ENCODE measurements around the gene NUMB.

NUMB gene

DNA sequence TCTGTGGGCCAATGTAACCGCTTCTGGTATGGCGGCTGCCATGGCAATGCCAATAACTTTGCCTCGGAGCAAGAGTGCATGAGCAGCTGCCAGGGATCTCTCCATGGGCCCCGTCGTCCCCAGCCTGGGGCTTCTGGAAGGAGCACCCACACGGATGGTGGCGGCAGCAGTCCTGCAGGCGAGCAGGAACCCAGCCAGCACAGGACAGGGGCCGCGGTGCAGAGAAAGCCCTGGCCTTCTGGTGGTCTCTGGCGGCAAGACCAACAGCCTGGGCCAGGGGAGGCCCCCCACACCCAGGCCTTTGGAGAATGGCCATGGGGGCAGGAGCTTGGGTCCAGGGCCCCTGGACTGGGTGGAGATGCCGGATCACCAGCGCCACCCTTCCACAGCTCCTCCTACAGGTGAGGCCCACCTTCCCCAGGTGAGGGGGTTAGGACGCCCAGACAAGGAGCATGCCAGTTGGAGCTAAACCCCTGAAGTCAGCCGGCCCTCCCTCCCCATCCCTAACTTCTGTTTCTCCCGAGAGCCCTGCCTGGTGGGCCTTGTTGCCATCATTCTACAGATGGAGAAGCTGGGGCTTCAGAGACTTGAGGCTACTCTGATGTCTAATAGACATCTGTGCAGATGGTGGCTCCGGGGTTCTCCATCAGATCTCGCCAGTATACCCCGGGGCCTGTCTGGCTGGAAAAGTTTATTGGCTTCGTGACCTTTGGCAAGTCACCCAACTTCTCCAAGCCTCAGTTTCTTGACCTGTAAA is 195.7 kb downstream of the NUMB start:
- DNase-seq (ENCODE audit: low read depth in 1 of 2, low spot score in 1 of 2), result no peak

DNA sequence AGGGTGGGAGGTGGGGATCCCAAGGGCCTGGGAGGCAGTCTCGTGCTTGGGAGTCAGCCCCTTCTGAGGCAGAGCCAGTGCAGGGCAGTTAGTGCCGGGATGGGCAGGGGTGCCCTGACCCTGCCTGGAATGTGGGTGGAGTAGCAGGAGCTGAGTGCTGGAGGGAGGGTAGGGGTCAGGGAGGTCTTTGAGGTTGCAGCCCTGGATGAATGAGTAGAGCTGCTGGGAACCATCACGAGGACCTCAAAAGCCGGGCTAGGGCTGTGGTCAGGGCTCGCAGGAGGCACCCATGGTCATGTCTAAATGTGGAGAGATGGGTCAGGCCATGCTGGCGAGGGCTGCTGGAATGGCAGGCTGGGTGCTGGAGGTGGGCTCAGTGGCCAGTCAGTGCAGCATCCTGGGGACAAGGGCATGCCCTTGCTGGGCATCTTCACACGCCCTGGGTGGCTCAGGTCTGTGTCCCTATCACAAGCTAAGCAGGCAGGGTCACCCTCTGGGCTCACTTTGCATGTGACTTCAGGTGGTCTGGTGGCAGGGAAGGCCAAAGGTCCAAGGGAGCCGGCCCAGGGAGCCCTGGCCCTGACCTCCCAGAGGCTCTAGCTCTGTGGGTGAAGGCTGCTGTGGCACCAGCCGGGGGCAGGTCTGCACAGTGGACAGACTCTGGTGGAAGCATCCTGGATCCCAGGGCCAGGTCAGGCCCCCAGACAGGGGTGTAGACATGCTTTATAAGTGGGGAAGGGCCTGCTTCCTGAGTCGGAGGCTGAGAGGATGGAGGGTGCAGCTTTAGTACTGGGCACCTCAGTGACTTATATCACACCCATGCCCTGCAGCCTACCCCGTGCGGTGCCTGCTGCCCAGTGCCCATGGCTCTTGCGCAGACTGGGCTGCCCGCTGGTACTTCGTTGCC is 196.6 kb downstream of the NUMB start:
- no peak for DNase-seq (ENCODE audit: low read depth in 1 of 2, low spot score in 1 of 2)

DNA sequence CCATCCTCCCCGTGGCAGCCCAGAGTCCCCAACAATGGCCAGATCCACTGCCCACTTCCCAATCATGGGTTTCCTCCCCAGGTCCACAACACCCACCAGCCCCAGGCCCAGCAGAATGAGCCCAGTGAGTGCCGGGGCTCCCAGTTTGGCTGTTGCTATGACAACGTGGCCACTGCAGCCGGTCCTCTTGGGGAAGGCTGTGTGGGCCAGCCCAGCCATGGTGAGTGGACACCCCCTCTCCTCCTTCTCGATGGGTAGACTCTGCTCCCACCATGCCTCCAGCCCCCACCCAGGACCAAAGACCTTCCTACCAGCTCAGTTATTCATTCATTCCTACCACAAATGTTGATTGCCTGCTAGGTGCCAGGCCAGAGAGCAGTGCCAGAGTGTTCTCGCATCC is 197.3 kb downstream of the NUMB start:
- DNase-seq (ENCODE audit: low read depth in 1 of 2, low spot score in 1 of 2), result no peak

DNA sequence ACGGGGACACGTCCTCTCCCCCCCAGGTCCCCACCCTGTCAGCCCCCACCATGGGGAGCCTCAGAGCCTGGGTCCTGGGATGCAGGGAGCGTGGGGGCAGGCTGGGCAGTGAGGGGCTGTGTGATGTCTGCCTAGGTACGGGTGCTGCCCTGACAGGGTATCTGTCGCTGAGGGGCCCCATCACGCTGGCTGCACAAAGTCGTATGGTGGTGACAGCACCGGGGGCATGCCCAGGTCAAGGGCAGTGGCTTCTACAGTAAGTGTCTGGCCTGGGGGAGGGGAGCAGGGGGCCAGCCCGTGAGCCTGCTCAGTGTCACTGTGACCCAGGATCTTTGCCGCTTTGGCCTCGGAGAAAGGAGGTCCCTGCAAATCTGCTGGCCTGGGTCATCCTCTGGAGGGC is 197.8 kb downstream of the NUMB start:
- DNase-seq (ENCODE audit: low read depth in 1 of 2, low spot score in 1 of 2), result no peak

DNA sequence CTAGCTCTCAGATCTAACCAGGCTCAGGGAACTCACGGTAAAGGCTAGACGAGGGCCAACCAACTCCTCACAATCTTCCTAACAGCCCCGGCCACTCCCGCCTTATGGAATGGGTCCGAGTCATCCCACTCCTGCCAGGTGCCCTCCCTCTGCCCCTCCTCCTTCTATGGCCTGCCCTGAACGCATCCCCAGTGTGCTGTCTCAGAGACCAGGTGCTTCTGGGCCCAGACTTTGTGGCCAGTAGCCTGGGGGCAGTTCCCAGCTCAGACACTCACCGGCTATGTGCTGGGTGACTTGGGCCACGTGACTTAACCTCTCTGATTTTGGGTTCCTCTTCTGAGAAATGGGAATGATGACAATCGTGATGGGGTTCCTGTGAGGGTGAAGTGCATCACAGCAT is 198.5 kb downstream of the NUMB start:
- DNase-seq (ENCODE audit: low read depth in 1 of 2, low spot score in 1 of 2), result no peak

DNA sequence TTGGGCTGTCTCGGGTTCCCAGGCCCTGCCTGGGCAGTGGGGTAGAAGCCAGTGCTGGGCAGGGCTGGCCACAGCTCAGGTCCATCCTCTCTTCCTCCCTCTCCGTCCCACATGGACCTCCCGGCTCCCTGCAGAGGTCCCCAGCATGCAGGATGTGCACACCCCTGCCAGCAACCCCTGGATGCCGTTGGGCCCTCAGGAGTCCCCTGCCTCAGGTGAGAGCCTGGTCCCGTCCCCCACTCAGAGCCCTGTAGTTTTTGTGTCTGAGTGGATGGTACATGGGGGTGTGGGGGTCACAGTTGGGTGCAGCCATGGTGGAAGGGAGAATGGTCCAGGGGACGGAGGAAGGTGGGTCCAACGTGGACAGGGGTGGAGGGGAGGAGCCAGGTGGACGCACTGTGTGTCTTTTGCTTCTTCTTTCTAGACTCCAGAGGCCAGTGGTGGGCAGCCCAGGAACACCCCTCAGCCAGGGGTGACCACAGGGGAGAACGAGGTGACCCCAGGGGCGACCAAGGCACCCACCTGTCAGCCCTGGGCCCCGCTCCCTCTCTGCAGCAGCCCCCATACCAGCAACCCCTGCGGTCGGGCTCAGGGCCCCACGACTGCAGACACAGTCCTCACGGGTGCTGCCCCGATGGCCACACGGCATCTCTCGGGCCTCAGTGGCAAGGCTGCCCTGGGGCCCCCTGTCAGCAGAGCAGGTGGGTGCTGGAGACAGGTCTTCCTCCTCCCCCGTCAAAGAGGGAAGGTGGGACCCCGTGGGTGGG is 199.3 kb downstream of the NUMB start:
- no peak for DNase-seq (ENCODE audit: low read depth in 1 of 2, low spot score in 1 of 2)

DNA sequence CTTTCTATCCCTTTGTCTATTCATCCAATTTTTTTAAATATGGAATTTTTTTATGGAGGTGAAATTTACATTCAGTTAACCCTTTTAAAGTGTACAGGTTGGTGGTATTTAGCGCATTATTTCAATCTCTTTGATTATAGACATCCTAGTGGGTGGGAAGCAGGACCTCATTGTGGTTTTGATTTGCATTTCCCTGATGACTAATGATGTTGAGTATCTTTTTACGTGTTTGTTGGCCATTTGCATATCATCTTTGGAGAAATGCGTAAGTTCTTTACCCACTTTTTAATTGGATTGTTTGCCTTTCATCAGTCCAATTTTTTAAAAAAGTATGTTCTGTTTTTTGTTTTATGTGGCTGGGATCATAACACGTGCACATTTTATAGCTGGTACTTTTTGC is 200.3 kb downstream of the NUMB start:
- no peak for DNase-seq (ENCODE audit: low read depth in 1 of 2, low spot score in 1 of 2)

DNA sequence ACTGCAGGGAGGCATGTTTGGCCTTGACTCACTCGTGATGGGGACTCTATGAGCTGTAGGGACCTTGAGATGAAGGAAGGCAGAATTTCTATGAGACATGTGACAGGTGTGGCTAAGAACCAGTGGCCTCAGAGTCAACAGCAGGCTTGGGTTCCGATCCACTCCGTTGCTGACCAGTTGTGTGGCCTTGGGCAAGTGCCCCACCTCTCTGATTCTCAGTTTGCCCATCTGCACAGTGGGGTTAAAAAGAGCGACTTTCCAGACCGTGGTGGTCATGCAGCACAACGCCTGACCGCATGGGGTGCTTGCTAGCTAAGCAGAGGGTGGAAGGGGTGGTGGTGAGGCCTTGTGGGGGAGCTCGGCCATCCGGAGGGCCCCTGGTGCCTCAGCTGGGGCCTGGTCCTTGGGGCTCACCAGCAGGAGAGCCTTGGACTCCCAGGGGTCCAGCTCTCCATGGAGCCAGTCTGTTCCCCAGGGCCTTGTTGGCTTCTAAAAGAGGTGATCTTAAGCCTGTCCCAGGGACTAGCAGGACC is 202.6 kb downstream of the NUMB start:
- DNase-seq (ENCODE audit: low read depth in 1 of 2, low spot score in 1 of 2), result no peak

DNA sequence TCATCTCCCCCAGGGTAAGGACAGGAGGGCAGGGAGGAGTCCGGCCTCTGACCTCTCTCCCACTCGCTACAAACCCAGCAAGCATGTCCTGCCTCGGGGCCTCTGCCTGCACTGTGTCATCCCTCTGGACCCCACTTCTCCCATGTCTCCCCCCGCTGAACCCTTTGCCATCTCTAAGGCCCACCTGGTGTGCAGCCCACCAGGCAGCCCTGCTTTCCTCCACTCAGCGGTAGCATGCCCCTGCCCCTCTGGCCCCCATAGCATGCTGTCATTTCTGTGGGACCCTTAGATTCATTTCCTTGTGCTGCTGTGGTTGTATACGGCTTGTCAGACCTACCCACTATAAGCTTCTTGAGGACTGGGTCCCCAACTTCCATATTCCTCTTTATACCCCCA is 203.3 kb downstream of the NUMB start:
- DNase-seq (ENCODE audit: low read depth in 1 of 2, low spot score in 1 of 2), result no peak

DNA sequence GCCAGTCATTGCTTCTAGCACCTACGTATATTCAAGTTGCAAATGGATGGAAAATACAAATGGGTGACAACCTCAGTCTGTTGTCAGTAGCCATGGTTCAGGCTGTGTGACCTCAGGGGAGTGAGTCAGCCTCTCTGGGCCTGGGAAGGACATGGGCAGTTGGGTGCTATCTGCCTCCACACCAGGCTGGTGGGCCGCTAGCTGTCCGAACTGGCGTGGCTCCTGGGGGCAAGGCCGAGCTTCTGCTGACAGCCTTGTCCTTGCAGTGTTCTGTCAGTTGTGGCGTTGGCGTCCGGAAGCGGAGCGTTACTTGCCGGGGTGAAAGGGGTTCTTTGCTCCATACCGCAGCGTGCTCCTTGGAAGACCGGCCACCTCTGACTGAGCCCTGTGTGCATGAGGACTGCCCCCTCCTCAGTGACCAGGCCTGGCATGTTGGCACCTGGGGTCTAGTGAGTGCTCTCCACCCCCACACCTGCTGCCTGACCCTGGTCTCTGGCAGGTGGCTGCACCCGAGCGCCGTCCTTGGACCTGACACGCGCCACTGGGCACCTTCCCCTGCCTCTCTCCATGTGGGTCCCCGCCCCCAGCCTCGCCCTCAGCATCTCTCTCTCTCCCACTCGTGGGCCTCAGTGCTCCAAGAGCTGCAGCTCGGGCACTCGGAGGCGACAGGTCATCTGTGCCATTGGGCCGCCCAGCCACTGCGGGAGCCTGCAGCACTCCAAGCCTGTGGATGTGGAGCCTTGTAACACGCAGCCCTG is 203.9 kb downstream of the NUMB start:
- no peak for DNase-seq (ENCODE audit: low read depth in 1 of 2, low spot score in 1 of 2)

DNA sequence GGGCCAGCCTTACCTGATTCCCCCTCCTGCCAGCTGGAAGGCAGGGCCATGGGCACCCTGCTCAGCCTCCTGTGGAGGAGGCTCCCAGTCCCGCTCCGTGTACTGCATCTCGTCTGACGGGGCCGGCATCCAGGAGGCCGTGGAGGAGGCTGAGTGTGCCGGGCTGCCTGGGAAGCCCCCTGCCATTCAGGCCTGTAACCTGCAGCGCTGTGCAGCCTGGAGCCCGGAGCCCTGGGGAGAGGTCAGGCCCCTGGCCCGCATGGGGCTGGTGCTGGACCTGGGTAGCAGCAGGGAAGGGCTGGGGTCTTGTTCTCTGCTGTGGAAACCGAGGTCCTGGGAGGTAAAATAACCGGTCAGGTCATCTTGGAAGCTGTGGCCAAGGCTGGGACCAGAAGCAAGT is 204.6 kb downstream of the NUMB start:
- no peak for DNase-seq (ENCODE audit: low read depth in 1 of 2, low spot score in 1 of 2)

DNA sequence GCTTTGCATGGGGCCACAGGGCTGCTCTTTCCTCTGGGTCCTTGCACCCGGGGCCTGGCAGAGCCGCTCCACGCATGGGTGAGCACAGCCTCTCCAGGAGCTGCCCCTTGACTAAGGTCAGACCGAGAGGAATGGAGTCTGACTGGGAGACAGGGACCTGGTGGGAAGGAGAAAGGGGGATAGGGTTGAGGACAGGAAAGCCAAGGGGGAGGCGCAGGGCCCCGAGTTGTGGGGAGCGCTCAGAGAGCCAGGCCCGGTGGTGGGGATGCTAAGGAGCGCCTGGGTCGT is 205.1 kb downstream of the NUMB start:
- no peak for DNase-seq (ENCODE audit: low read depth in 1 of 2, low spot score in 1 of 2)

DNA sequence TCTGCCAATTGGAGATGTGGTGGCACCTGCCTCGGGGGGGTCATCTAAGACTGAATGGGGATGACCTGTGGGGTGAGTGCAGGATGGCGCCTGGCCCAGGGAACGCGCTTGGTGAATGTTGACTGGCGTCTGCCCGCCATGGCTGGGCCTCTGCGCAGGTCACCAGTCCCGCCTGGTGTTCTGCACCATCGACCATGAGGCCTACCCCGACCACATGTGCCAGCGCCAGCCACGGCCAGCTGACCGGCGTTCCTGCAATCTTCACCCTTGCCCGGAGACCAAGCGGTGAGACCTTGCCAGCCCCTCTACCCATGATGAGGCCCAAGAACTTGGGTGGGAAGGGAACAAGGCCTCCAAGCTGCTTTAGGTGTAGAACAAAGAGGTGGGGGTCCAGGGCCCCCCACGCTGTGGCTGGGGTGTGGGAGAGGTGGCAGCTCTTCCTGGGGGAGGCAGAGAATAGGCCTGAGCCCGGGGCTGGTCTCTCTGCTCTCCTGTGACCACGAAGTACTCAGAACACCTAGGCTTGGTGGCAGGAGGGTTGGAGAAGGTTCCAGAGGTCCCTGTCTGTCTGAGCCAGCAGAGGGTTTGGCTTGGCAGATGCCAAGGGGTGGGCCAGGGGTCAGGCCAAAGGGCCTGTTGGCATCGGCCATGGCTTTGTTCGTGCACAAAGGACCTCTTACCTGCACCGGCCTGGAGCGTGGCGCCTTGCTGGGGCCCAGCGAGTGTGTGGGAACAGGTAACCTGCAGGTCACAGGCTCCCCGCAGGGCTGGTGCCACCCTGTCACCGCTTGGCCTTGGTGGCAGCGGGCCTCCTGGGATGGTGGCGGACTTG is 205.6 kb downstream of the NUMB start:
- DNase-seq (ENCODE audit: low read depth in 1 of 2, low spot score in 1 of 2), result no peak

DNA sequence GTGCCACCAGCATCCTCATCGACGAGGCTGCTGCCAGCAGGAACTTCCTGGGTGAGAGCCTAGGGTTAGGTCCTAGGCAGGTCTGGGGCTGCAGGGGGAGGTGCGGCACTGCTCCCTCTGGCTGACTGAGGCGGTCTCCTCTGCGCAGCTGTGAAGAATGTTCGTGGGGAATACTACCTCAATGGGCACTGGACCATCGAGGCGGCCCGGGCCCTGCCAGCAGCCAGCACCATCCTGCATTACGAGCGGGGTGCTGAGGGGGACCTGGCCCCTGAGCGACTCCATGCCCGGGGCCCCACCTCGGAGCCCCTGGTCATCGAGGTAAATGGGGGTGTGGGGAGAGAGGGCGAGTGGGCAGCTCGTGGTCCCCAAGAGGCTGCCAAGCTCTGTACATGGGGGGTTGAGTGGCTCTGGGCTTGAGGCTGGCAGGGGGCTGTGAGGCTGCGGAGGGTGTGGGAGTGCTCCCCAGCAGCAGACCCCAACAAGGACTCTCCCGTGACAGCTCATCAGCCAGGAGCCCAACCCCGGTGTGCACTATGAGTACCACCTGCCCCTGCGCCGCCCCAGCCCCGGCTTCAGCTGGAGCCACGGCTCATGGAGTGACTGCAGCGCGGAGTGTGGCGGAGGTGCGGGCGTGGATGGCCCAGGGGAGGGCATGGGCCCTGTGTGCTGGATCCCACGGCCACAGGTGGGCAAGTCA is 206.7 kb downstream of the NUMB start:
- no peak for DNase-seq (ENCODE audit: low read depth in 1 of 2, low spot score in 1 of 2)

DNA sequence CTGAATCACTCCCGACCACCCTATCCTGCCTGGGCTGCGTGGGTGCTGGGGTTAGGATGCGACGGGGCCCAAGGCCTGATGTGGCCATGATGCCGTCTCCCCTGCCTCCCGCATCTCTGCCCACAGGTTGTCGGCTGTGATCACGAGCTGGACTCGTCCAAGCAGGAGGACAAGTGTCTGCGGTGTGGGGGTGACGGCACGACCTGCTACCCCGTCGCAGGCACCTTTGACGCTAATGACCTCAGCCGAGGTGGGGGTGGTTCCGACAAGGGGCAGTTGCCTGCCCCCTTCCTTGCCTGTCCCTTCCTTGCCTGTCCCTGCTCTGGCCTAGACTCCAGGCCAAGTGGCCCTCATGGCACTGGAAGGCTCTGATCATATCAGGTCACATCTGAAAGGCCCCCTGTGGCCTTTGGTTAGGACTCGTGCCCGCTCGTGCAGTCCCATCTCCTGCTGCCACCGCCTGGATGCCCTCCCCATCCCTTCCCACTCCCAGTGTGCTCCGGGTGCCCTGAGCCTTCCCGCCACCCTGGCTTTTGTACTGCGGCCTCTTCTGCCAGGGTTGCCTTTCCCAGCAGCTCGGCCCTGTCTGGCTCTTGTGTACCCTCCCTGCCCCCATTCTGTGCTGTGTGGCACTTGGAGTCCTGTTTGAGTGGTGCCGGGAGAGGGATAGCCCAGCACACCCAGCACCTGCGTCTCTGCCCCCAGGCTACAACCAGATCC is 207.4 kb downstream of the NUMB start:
- DNase-seq (ENCODE audit: low read depth in 1 of 2, low spot score in 1 of 2), result no peak

DNA sequence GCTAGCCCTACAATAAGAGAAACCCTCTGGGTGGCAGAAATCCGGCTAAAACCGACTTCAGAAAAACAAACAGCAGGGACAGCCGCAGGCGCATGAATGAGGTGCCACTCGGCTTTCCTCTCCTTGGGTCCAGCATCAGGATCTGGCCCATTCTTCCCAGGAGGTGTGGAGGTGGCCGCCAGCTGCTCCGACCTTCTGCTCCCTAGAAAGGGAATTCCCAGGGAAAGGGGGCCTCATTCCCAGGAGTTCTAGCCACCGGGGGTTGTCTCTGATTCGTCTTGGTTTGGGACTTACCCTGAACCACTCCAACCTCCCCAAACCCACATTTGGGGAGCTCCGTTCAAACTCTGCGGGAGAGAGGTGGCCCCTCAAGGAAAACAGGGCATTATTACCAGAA is 208.0 kb downstream of the NUMB start:
- DNase-seq (ENCODE audit: low read depth in 1 of 2, low spot score in 1 of 2), result no peak

DNA sequence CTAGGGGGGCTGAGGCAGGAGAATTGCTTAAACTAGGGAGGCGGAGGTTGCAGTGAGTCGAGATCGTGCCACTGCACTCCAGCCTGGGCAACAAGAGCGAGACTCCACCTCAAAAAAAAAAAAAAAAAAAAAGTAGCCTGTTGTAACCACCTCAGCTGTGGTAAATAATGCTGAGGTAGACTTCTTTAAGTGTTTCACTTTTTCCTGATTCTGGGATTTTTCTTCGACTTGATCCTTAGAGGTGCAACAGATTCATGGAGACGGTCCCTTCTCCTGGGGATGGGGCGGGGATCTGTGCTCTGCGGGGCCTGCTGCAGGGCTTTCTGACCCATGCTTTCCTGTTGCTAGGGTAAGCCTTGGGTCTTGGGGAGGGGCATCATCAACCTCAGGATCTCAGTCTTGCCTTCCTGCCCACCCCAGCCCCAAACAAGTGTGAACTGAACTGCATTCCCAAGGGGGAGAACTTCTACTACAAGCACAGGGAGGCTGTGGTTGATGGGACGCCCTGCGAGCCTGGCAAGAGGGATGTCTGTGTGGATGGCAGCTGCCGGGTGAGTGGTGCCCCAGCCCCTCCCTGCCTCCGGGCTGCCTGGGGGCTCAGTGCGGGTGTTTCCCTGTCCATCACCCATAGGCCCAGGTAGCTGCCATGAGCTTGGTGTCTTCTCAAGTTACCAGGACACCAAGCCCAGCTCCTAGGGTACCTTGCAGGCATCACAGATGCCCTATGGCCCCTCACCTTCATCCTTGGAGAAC is 208.6 kb downstream of the NUMB start:
- DNase-seq (ENCODE audit: low read depth in 1 of 2, low spot score in 1 of 2), result no peak

DNA sequence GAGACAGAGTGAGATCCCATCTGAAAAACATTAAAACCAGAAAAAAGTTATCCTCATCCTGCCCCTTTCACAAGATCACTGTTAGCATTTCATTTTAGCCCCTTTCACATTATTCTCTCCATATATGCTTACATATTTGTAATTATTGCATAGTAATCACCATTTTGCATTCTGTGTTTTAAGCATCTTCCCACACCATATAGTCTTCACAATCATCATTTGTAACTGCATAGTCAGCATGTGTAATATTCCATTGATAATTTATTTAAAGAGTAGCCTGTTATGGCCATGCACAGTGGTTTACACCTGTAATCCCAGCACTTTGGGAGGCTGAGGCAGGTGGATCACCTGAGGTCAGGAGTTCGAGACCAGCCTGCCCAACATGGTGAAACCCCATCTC is 209.2 kb downstream of the NUMB start:
- no peak for DNase-seq (ENCODE audit: low read depth in 1 of 2, low spot score in 1 of 2)

Data from stimulated activated CD4-positive, alpha-beta T cell treated with anti-CD3 and anti-CD28 coated beads, Interleukin-15, amount 100 ng/mL, for 1 hour (primary cell).